Hepatocyte (in vitro differentiated cells): ENCODE data around the gene PCDHA7. TPM values are rescaled to one million over a fixed set of nuclear protein-coding genes. Genes with fewer than 3 reads are reported as not detected.
"Not testable (repeated sequence)": the region's sequence is repeated elsewhere in the genome, so short reads cannot be mapped to it uniquely, and the experiment has no call there.

Experiments
- DNase-seq: peaks from one replicate; pipeline ENCODE4 v3.0.0-alpha.2; 2016; ENCODE audit warnings: low spot score
- H2AFZ ChIP-seq: fragments of 200-600 bp; sonication (generic); 2 replicates; pipeline ENCODE4 v1.6.0; 2016; ENCODE audit warnings: antibody characterized with exemption, mild to moderate bottlenecking
- H3K27ac ChIP-seq: fragments of 200-600 bp; sonication (generic); 2 replicates; pipeline ENCODE4 v1.5.1; 2016; ENCODE audit warnings: mild to moderate bottlenecking
- H3K27me3 ChIP-seq: fragments of 200-600 bp; sonication (generic); 2 replicates; pipeline ENCODE4 v1.6.1; 2016
- H3K36me3 ChIP-seq: fragments of 200-600 bp; sonication (generic); replicated peaks from 2 replicates; pipeline ENCODE4 v1.5.1; 2016; ENCODE audit warnings: low read depth; ENCODE audit not compliant: insufficient read depth
- H3K4me1 ChIP-seq: fragments of 200-600 bp; sonication (generic); 2 replicates; pipeline ENCODE4 v1.5.1; 2016; ENCODE audit warnings: mild to moderate bottlenecking, moderate library complexity; ENCODE audit not compliant: insufficient read depth
- H3K4me2 ChIP-seq: fragments of 200-600 bp; sonication (generic); 2 replicates; pipeline ENCODE4 v1.6.0; 2016
- H3K4me3 ChIP-seq: fragments of 200-600 bp; sonication (generic); 2 replicates; pipeline ENCODE4 v1.5.1; 2016; ENCODE audit warnings: mild to moderate bottlenecking
- H3K79me2 ChIP-seq: fragments of 200-600 bp; sonication (generic); 2 replicates; pipeline ENCODE4 v1.6.0; 2017; ENCODE audit warnings: mild to moderate bottlenecking
- H3K9me2 ChIP-seq: fragments of 200-600 bp; sonication (generic); replicated peaks from 2 replicates; pipeline ENCODE4 v1.6.0; 2017; ENCODE audit warnings: mild to moderate bottlenecking; ENCODE audit not compliant: insufficient read depth
- H3K9me3 ChIP-seq: fragments of 200-600 bp; sonication (generic); 2 replicates; pipeline ENCODE4 v1.5.1; 2016; ENCODE audit warnings: low read depth, mild to moderate bottlenecking
- H4K20me1 ChIP-seq: fragments of 200-600 bp; sonication (generic); 2 replicates; pipeline ENCODE4 v1.6.0; 2016; ENCODE audit warnings: mild to moderate bottlenecking; ENCODE audit not compliant: insufficient read depth, poor library complexity, severe bottlenecking
- EZH2 ChIP-seq: fragments of 200-600 bp; sonication (generic); IDR thresholded peaks from 2 replicates; pipeline ENCODE4 v1.6.1; 2016; ENCODE audit warnings: antibody characterized with exemption, mild to moderate bottlenecking, borderline replicate concordance
- EZH2phosphoT487 ChIP-seq: fragments of 200-600 bp; sonication (generic); IDR thresholded peaks from one replicate; pipeline ENCODE4 v1.6.1; 2018; ENCODE audit warnings: antibody characterized with exemption, mild to moderate bottlenecking, low read depth, moderate library complexity; ENCODE audit not compliant: unreplicated experiment, severe bottlenecking
- WGBS: methylation state at CpG from one replicate; pipeline ENCODE4 v1.1.6; 2016; ENCODE audit warnings: low lambda C conversion rate; ENCODE audit errors: missing lambda C conversion rate; 5-methylcytosine and 5-hydroxymethylcytosine counted together
- polyA plus RNA-seq: library from polyadenylated mRNA; unstranded; fragments of >200 nt; fragmentation: Nextera tagmentation; extraction: Ambion mirVana; gene quantifications from 2 replicates; pipeline ENCODE4 v1.2.1, GENCODE V29; 2016
- total RNA-seq: library from RNA; depleted of rRNA; stranded (reverse); fragments of >200 nt; gene quantifications from 2 replicates; pipeline ENCODE4 v1.2.3, GENCODE V29; 2014
- TF ChIP-seq, protein P1 (sequence below): fragments of 200-600 bp; sonication (generic); IDR thresholded peaks from 2 replicates; pipeline ENCODE4 v1.5.1; 2016; ENCODE audit warnings: antibody characterized with exemption, mild to moderate bottlenecking; ENCODE audit not compliant: poor library complexity

The PCDHA7 gene
- total and polyA plus RNA-seq, 2 experiments from 2014 or later, result 0.11 to 1.7 TPM

DNA sequence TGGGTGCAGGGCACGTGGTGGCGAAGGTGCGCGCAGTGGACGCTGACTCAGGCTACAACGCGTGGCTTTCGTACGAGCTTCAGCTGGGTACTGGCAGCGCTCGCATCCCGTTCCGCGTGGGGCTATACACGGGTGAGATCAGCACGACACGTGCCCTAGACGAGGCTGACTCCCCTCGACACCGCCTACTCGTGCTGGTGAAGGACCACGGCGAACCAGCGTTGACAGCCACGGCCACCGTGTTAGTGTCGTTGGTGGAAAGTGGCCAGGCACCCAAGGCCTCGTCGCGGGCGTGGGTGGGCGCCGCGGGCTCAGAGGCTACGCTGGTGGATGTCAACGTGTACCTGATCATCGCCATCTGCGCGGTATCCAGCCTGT is 37.4 kb upstream of the PCDHA7 start:
- TF ChIP-seq, protein P1, sequence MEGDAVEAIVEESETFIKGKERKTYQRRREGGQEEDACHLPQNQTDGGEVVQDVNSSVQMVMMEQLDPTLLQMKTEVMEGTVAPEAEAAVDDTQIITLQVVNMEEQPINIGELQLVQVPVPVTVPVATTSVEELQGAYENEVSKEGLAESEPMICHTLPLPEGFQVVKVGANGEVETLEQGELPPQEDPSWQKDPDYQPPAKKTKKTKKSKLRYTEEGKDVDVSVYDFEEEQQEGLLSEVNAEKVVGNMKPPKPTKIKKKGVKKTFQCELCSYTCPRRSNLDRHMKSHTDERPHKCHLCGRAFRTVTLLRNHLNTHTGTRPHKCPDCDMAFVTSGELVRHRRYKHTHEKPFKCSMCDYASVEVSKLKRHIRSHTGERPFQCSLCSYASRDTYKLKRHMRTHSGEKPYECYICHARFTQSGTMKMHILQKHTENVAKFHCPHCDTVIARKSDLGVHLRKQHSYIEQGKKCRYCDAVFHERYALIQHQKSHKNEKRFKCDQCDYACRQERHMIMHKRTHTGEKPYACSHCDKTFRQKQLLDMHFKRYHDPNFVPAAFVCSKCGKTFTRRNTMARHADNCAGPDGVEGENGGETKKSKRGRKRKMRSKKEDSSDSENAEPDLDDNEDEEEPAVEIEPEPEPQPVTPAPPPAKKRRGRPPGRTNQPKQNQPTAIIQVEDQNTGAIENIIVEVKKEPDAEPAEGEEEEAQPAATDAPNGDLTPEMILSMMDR, result no peak
- no peak overlapping the region for H3K27ac ChIP-seq
- H2AFZ ChIP-seq, result no peak overlapping the region
- 100% methylated on average over 26 of the region's 39 CpGs for WGBS
- no peak for DNase-seq
- H4K20me1 ChIP-seq, result no peaks in the 10 kb centered on the region
- no peaks in the 10 kb centered on the region for H3K9me2 ChIP-seq
- no peaks in the 10 kb centered on the region for H3K4me1 ChIP-seq
- no peaks in the 10 kb centered on the region for H3K27me3 ChIP-seq
- H3K79me2 ChIP-seq, result no peaks in the 10 kb centered on the region
- peaks cover 2% of the 10 kb centered on the region for H3K36me3 ChIP-seq
- no peak overlapping the region for H3K4me3 ChIP-seq
- peaks cover 32% of the 10 kb centered on the region for H3K9me3 ChIP-seq
- H3K4me2 ChIP-seq, result no peak overlapping the region

DNA sequence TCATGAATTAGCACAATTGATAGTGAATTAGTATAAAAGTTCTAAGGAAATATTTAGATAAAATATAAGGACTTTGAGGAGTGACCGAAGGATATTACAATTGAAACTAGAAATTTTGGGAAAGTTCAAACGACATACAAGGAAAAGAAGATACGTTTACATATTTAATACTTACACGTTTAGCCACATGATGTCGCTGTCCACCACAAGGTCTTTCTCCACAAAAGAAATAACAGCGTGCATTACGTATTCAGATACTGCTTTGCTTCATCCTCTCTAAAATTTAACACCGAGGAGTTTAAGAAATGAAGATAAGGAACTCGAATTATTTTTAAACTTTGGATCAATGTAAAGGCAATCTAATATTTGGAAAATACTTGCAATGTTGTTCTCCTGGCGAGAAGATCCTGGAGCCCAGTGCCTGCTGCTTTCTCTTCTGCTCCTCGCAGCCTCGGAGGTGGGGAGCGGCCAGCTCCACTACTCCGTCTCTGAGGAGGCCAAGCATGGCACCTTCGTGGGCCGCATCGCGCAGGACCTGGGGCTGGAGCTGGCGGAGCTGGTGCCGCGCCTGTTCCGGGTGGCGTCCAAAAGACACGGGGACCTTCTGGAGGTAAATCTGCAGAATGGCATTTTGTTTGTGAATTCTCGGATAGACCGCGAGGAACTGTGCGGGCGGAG is 33.1 kb upstream of the PCDHA7 start, which contains the start of gene PCDHA3:
PCDHA3 (plus strand) TSS at position 242 of the 678 bp plus-strand sequence.
- H3K9me2 ChIP-seq, result no peaks in the 10 kb centered on the region
- WGBS, result 96% methylated on average over 29 of the region's 29 CpGs
- H3K27me3 ChIP-seq, result no peaks in the 10 kb centered on the region
- H3K4me1 ChIP-seq, result no peaks in the 10 kb centered on the region
- H3K79me2 ChIP-seq, result no peaks in the 10 kb centered on the region
- H2AFZ ChIP-seq, result no peak within 1 kb of the TSS
- no peak for DNase-seq
- peaks cover 5% of the 10 kb centered on the region for H3K36me3 ChIP-seq
- H4K20me1 ChIP-seq, result no peaks in the 10 kb centered on the region
- H3K4me2 ChIP-seq, result no peak within 1 kb of the TSS
- no peak within 1 kb of the TSS for H3K27ac ChIP-seq
- no peak within 1 kb of the TSS for H3K4me3 ChIP-seq
- TF ChIP-seq EZH2 (no peak), EZH2phosphoT487 (no peak)
- TF ChIP-seq, protein P1, result no peak
- H3K9me3 ChIP-seq, result peaks cover 18% of the 10 kb centered on the region

GRCh38 chr5:140801494-140801841 is 32.6 kb upstream of the PCDHA7 start:
- peaks cover 18% of the 10 kb centered on the region for H3K9me3 ChIP-seq
- WGBS, result 98% methylated on average over 16 of the region's 16 CpGs
- no peak overlapping the region for H3K4me2 ChIP-seq
- H3K27me3 ChIP-seq, result no peaks in the 10 kb centered on the region
- TF ChIP-seq EZH2 (no peak), EZH2phosphoT487 (no peak)
- TF ChIP-seq, protein P1, result no peak
- no peak for DNase-seq
- peaks cover 5% of the 10 kb centered on the region for H3K36me3 ChIP-seq
- no peaks in the 10 kb centered on the region for H4K20me1 ChIP-seq
- H3K4me3 ChIP-seq, result no peak overlapping the region
- no peaks in the 10 kb centered on the region for H3K4me1 ChIP-seq
- H3K9me2 ChIP-seq, result no peaks in the 10 kb centered on the region
- no peak overlapping the region for H2AFZ ChIP-seq
- H3K79me2 ChIP-seq, result no peaks in the 10 kb centered on the region
- H3K27ac ChIP-seq, result no peak overlapping the region

DNA sequence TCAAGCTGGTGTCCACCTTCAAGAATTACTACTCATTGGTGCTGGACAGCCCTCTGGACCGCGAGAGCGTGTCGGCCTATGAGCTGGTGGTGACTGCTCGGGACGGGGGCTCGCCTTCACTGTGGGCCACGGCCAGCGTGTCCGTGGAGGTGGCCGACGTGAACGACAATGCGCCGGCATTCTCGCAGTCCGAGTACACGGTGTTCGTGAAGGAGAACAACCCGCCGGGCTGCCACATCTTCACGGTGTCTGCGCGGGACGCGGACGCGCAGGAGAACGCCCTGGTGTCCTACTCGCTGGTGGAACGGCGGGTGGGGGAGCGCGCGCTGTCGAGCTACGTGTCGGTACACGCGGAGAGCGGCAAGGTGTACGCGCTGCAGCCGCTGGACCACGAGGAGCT is 31.7 kb upstream of the PCDHA7 start:
- peaks cover 18% of the 10 kb centered on the region for H3K9me3 ChIP-seq
- H3K4me2 ChIP-seq, H3K79me2 ChIP-seq, H3K27me3 ChIP-seq, H3K36me3 ChIP-seq, DNase-seq, H4K20me1 ChIP-seq, H2AFZ ChIP-seq, H3K9me2 ChIP-seq, H3K27ac ChIP-seq, H3K4me1 ChIP-seq, H3K4me3 ChIP-seq: not testable (repeated sequence)
- WGBS, result 99% methylated on average over 45 of the region's 45 CpGs
